K562 (cell line): Measurements from ENCODE around the gene GALE.
A peak's percentile ranks its signal among the peaks of the same experiment; 100 is the strongest.

Source experiments
- MTA1 ChIP-seq: fragments of 450-650 bp; IDR thresholded peaks from 2 replicates; pipeline ENCODE4 v1.6.1; 2017; ENCODE audit warnings: borderline replicate concordance
- MTA3 ChIP-seq: fragments of 450-650 bp; formaldehyde crosslinking; IDR thresholded peaks from 2 replicates; pipeline ENCODE4 v1.6.1; 2017; ENCODE audit warnings: mild to moderate bottlenecking, borderline replicate concordance
- POLR2AphosphoS5 ChIP-seq: IDR thresholded peaks from 2 replicates; pipeline ENCODE4 v1.6.1; 2011; ENCODE audit warnings: mild to moderate bottlenecking, low read depth, low read length, moderate library complexity; ENCODE audit not compliant: control insufficient read depth, insufficient read depth
- PRPF4 ChIP-seq: fragments of 200-400 bp; formaldehyde crosslinking; IDR thresholded peaks from one replicate; pipeline ENCODE4 v1.6.1; 2017; ENCODE audit warnings: low read length, low read depth, mild to moderate bottlenecking; ENCODE audit not compliant: insufficient read depth, poor library complexity, severe bottlenecking
- SMAD4 ChIP-seq: fragments of 250-450 bp; sonication (Bioruptor Pico); conservative IDR thresholded peaks from 2 replicates; pipeline ENCODE4 v1.8.0; 2021; ENCODE audit warnings: inconsistent platforms, mild to moderate bottlenecking, moderate library complexity
- ZKSCAN1 ChIP-seq: fragments of 150-350 bp; IDR thresholded peaks from 2 replicates; pipeline ENCODE4 v1.6.1; 2016; ENCODE audit warnings: low read depth, low read length
- ZNF561 ChIP-seq: fragments of 450-650 bp; formaldehyde crosslinking; conservative IDR thresholded peaks from 2 replicates; pipeline ENCODE4 v1.4.0; 2020; ENCODE audit warnings: mild to moderate bottlenecking, moderate library complexity
- TF ChIP-seq, protein P1 (sequence below), 3 experiments: IDR thresholded peaks in 2 of 3; conservative IDR thresholded peaks in 1 of 3; 2 replicates each; pipeline ENCODE4 v1.5.1; 2011 to 2012; ENCODE audit warnings: low read length in 3 of 3, mild to moderate bottlenecking in 3 of 3, control low read depth in 2 of 3, improper control_type of control experiment in 1 of 3, inconsistent platforms in 1 of 3, low read depth in 1 of 3, mixed read lengths in 1 of 3, moderate library complexity in 1 of 3; ENCODE audit not compliant: insufficient read depth in 2 of 3
- TF ChIP-seq, protein P2 (sequence below): fragments of 150-350 bp; IDR thresholded peaks from 2 replicates; pipeline ENCODE4 v1.6.1; 2014; ENCODE audit warnings: low read depth, mild to moderate bottlenecking, low read length, borderline replicate concordance

DNA sequence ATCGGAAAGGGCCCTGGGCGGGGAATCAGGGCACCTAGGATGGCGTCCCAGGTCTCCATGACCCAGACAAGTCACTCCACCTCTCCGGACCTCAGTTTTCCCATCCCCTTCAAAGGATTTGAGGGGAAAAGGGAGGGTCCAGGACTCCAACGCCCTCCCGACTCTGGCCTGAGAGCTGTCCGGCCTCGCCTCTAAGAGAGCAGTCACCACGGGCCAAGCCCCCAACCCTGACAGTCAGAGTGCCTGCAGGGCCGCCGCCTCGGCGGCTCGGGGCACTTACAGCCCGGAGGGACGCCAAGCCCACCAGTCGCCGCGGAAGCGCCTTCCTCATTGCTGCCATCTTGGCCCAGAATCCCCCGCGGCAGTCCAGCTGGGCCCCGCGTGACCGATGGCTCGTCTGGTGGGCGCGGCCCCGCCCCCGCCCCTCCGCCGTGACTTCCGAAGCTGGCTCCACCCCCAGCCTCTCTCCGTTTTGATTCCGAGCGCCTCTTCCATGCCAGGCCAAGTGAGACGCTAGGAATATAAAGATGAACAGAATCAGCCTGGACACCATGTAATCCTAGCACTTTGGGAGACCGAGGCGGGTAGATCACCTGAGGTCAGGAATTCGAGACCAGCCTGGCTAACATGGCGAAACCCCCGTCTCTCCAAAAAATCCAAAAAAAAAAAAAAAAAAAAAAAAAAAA lies 24.7 kb upstream of the GALE start, which contains the start of gene HMGCL:
- no peak for TF ChIP-seq ZNF561 (CRISPR knock-in tag)
- TF ChIP-seq MTA3, result peak; percentile 83
- peak; percentile 83 for TF ChIP-seq SMAD4 (CRISPR knock-in tag)
- no peak for TF ChIP-seq ZKSCAN1
- TF ChIP-seq POLR2AphosphoS5, result peak; percentile 92
- TF ChIP-seq, protein P1, sequence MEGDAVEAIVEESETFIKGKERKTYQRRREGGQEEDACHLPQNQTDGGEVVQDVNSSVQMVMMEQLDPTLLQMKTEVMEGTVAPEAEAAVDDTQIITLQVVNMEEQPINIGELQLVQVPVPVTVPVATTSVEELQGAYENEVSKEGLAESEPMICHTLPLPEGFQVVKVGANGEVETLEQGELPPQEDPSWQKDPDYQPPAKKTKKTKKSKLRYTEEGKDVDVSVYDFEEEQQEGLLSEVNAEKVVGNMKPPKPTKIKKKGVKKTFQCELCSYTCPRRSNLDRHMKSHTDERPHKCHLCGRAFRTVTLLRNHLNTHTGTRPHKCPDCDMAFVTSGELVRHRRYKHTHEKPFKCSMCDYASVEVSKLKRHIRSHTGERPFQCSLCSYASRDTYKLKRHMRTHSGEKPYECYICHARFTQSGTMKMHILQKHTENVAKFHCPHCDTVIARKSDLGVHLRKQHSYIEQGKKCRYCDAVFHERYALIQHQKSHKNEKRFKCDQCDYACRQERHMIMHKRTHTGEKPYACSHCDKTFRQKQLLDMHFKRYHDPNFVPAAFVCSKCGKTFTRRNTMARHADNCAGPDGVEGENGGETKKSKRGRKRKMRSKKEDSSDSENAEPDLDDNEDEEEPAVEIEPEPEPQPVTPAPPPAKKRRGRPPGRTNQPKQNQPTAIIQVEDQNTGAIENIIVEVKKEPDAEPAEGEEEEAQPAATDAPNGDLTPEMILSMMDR (IDR thresholded peaks at IDR 0.05 in 2 of 3, conservative IDR thresholded peaks at IDR 0.05 in 1 of 3; ENCODE audit: insufficient read depth in 2 of 3, low read depth in 1 of 3, low read length in 3 of 3), result no peak
- TF ChIP-seq MTA1, result no peak
- TF ChIP-seq PRPF4, result no peak
- TF ChIP-seq, protein P2, sequence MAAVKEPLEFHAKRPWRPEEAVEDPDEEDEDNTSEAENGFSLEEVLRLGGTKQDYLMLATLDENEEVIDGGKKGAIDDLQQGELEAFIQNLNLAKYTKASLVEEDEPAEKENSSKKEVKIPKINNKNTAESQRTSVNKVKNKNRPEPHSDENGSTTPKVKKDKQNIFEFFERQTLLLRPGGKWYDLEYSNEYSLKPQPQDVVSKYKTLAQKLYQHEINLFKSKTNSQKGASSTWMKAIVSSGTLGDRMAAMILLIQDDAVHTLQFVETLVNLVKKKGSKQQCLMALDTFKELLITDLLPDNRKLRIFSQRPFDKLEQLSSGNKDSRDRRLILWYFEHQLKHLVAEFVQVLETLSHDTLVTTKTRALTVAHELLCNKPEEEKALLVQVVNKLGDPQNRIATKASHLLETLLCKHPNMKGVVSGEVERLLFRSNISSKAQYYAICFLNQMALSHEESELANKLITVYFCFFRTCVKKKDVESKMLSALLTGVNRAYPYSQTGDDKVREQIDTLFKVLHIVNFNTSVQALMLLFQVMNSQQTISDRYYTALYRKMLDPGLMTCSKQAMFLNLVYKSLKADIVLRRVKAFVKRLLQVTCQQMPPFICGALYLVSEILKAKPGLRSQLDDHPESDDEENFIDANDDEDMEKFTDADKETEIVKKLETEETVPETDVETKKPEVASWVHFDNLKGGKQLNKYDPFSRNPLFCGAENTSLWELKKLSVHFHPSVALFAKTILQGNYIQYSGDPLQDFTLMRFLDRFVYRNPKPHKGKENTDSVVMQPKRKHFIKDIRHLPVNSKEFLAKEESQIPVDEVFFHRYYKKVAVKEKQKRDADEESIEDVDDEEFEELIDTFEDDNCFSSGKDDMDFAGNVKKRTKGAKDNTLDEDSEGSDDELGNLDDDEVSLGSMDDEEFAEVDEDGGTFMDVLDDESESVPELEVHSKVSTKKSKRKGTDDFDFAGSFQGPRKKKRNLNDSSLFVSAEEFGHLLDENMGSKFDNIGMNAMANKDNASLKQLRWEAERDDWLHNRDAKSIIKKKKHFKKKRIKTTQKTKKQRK, result no peak
